Measurements from ENCODE around the gene CNPY3. TPM values are rescaled to one million over a fixed set of nuclear protein-coding genes. Genes with fewer than 3 reads are reported as not detected.

The CNPY3 gene
- total and polyA plus RNA-seq, 10 of the 15 experiments (the other 5 are each of a cell fraction or from before 2014, with no cell fraction given): 7.2 to 102 (median 73.6) TPM

DNA sequence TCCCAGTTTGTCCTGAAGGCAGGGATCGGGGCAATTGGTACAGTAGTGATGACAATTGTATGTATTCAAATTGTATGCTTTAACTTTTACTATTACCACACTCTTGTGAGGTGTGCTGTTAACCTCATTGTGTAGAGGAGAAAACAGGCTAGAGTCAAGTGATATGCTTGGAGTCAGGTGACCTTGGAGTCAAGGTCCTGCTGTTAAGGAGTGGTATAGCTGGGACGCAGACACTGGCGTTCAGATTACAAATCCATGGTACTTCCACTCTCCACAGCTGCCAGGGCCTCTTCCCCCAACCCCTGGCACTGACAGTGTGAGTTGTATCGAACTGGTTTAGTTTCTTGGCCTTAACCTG is 10.5 kb downstream of the CNPY3 start:
- H3K4me3 ChIP-seq: no peak overlapping the region
- BruUV-seq (replicated peaks): no TSS peak
- ChIA-PET RAD21 (ENCODE audit: unreplicated experiment) (no interaction called here), CTCF (interaction anchor here (1.2 to 1.5 kb wide), 2 partner anchors 38 to 204 kb away, joined by 3 to 4 read pairs; no protein-coding TSS in a partner anchor), SMC1A (ENCODE audit: uncharacterized antibody, unreplicated experiment) (interaction anchor here (1.2 to 1.3 kb wide), 2 partner anchors 10 to 240 kb away, joined by 3 read pairs; partner anchors contain the start of gene CNPY3), POLR2A (interaction anchor here (0.7 to 1.1 kb wide), 2 partner anchors 9 to 48 kb away, joined by 3 read pairs; no protein-coding TSS in a partner anchor)
- TF ChIP-seq TARDBP (IDR thresholded peaks at IDR 0.05; ENCODE audit: borderline replicate concordance): no peak
- TF ChIP-seq HDAC2 (IDR thresholded peaks at IDR 0.05): no peak
- no peak for TF ChIP-seq ETV6 (conservative IDR thresholded peaks at IDR 0.05 in 1 of 2, IDR thresholded peaks at IDR 0.05 in 1 of 2; ENCODE audit: borderline replicate concordance in 1 of 2, low read depth in 1 of 2)
- TF ChIP-seq NFYB (IDR thresholded peaks at IDR 0.05; ENCODE audit: insufficient read depth, low read depth, low read length): no peak
- no peak for TF ChIP-seq ESRRA (IDR thresholded peaks at IDR 0.05; ENCODE audit: low read length)
- TF ChIP-seq HDAC6 (IDR thresholded peaks at IDR 0.05; ENCODE audit: unreplicated experiment): no peak
- no peak for TF ChIP-seq RB1 (IDR thresholded peaks at IDR 0.05; ENCODE audit: borderline replicate concordance)
- TF ChIP-seq SMAD5 (IDR thresholded peaks at IDR 0.05; ENCODE audit: low read depth): no peak
- no peak for TF ChIP-seq E4F1 (IDR thresholded peaks at IDR 0.05; ENCODE audit: borderline replicate concordance, partially characterized antibody)
- TF ChIP-seq, protein P1, sequence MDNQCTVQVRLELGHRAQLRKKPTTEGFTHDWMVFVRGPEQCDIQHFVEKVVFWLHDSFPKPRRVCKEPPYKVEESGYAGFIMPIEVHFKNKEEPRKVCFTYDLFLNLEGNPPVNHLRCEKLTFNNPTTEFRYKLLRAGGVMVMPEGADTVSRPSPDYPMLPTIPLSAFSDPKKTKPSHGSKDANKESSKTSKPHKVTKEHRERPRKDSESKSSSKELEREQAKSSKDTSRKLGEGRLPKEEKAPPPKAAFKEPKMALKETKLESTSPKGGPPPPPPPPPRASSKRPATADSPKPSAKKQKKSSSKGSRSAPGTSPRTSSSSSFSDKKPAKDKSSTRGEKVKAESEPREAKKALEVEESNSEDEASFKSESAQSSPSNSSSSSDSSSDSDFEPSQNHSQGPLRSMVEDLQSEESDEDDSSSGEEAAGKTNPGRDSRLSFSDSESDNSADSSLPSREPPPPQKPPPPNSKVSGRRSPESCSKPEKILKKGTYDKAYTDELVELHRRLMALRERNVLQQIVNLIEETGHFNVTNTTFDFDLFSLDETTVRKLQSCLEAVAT (IDR thresholded peaks at IDR 0.05): no peak
- H3K4me2 ChIP-seq (ENCODE audit: control insufficient read depth, insufficient read depth): no peak overlapping the region
- in situ Hi-C loops (cut with MboI): no loop called here
- intact Hi-C loops (cut with micrococcal nuclease; ENCODE audit: unreplicated experiment): no loop called here
- H3K79me2 ChIP-seq (ENCODE audit: control insufficient read depth, insufficient read depth, low read length): peaks cover 9% of the 10 kb centered on the region
- FAIRE-seq: no peak
- H3K36me3 ChIP-seq (ENCODE audit: control insufficient read depth in 2 of 2, insufficient read depth in 2 of 2, low read length in 1 of 2): peaks cover 38 to 41% of the 10 kb centered on the region in 2 experiments
- ATAC-seq: no peak
- H3K27me3 ChIP-seq (replicated peaks in 1 of 2; ENCODE audit: control insufficient read depth in 2 of 2, insufficient read depth in 2 of 2, low read length in 1 of 2): no peaks in the 10 kb centered on the region
- no peaks in the 10 kb centered on the region for H3K9me3 ChIP-seq (replicated peaks; ENCODE audit: control insufficient read depth, insufficient read depth, low read length)
- no peak overlapping the region for H2AFZ ChIP-seq (ENCODE audit: control insufficient read depth, low read depth, low read length)
- DNase-seq (ENCODE audit: low read depth, low spot score): no peak
- peaks cover 8% of the 10 kb centered on the region for H3K4me1 ChIP-seq (ENCODE audit: control insufficient read depth, insufficient read depth, low read length)
- WGBS (ENCODE audit: insufficient coverage, insufficient replicate concordance, low lambda C conversion rate, missing lambda C conversion rate): 72% methylated on average over 4 of the region's 4 CpGs
- peaks cover 7% of the 10 kb centered on the region; the same call in 1 of the 2 replicates for H4K20me1 ChIP-seq (ENCODE audit: control insufficient read depth, insufficient read depth)
- no peak overlapping the region for H3K9ac ChIP-seq (ENCODE audit: control insufficient read depth, insufficient read depth, low read length)
- H3K27ac ChIP-seq (ENCODE audit: control insufficient read depth, insufficient read depth): no peak overlapping the region

All from GM12878 (cell line).